KOPT-K1 (cell line): ENCODE measurements around the gene MICAL1.

Experiments used
- H3K27ac ChIP-seq: fragments of 200-600 bp; sonication (generic); 2 replicates; pipeline ENCODE4 v1.5.1; 2016; ENCODE audit warnings: antibody characterized with exemption, mild to moderate bottlenecking, low read depth, low read length; ENCODE audit not compliant: poor library complexity, severe bottlenecking
- H3K36me3 ChIP-seq: fragments of 200-600 bp; sonication (generic); 2 replicates; pipeline ENCODE4 v1.5.1; 2017; ENCODE audit warnings: antibody characterized with exemption, mild to moderate bottlenecking, low read length, moderate library complexity; ENCODE audit not compliant: insufficient read depth
- H3K9me3 ChIP-seq: fragments of 200-600 bp; sonication (generic); 2 replicates; pipeline ENCODE4 v1.5.1; 2017; ENCODE audit warnings: antibody characterized with exemption, low read length, mild to moderate bottlenecking; ENCODE audit not compliant: insufficient read depth, poor library complexity, severe bottlenecking

MICAL1 gene

DNA sequence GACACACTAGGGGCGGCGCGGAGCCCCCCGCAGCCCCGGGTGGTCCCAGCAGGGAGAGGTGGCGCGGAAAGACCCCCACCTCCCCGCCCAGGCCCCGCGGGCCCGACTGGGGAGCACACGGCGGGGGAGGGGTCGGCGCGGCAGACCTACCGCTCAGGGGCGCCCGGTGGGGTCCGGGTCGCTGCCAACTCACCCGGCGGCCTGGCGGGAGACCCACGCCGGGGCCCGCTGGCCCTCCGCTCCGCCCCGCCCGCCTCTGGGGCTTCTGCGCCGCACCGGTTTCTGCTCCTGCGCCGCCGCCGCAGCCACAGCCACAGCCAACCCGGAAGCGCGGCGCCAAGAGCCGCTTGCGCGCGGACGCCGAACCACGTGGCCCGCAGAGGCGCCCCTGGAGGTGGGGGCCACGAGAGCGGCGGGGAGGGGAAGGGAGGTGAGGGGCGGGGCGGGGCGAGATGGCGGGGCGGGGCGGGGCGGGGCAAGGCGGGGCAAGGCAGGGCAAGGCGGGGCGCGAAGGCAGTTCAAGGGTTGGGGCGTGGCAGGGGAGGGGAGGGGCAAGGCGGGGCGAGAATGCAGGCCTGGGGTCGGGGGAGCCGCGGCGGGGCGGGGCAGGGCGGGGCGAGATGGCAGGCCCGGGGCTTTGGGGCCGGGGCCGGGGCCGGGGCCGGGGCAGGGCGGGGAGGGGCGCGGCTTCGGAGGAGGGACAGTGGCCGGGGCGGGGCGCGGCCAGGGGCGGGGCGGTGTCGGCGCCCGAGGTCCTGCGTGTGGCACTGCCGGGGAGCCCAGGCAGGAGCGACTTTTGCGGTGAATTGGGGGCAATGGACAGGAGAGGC is 27.5 kb upstream of the MICAL1 start, which contains the start of gene ZBTB24:
Gene ZBTB24 (minus strand): TSS at position 315 of the 830 bp plus-strand sequence. CDS start 1,193 bp downstream, outside the sequence.
- Histone ChIP-seq H3K27ac (peak within 1 kb of the TSS; percentile 78), H3K36me3 (peaks cover 38% of the 10 kb centered on the region), H3K9me3 (no peaks in the 10 kb centered on the region)

DNA sequence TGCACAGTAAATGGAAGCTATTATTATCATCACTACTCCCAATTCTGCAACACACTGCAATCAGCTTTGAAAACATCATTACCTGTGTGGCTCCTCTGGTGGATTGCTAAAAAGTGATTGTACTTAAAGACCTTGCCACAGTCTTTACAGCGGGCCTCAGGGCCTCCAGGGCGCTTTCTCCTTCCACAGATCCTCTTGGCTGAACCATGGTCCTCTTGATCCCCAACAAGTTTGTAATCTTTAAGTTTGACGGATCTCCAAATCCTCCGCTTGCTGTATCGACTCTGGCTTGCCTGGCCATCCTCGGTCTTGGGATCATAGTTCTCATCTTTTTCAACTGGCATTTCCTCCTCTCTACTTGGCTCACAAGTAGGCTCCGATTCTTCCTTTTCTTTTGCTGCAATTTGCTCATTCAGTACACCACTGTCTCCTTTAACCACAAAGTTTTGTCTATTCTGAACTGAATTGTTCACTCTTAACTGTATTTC is 25.5 kb upstream of the MICAL1 start:
- no peaks in the 10 kb centered on the region for H3K9me3 ChIP-seq
- peaks cover 59% of the 10 kb centered on the region for H3K36me3 ChIP-seq
- H3K27ac ChIP-seq, result no peak overlapping the region

DNA sequence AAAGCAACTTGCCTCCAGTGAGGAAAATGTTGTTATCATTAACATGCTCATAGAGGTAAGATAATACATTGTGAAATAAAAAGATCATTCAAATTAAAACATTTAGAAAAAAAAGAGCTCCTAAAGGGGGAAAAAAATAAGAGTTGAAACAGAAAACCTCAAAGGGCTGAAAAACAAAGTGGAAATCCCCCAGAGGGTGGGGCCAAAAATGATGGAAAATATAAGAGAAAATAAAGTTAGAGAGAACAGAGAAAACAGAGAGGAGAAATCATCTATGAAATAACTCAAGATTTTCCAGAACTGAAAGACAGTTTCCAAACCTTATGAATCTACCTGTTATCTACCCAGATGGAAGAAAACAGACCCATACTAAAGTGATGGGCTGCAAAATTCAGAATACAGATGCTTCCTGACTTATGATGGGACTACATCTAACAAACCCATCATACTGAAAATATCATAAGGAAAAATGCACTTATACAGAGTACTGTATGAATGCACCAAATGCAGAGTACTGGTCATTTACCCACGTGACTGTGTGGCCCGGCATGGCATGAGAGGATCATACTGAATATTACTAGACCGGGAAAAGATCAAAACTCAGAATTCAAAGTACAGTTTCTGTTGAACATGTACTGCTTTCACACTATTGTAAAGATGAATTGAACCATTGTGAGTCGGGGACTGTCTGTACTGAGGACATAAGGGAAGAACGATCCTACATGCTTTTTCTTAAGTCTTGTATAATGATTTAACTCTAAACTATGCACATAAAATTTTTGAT is 23.5 kb upstream of the MICAL1 start:
- Histone ChIP-seq H3K9me3 (no peaks in the 10 kb centered on the region), H3K27ac (no peak overlapping the region), H3K36me3 (peaks cover 79% of the 10 kb centered on the region)

DNA sequence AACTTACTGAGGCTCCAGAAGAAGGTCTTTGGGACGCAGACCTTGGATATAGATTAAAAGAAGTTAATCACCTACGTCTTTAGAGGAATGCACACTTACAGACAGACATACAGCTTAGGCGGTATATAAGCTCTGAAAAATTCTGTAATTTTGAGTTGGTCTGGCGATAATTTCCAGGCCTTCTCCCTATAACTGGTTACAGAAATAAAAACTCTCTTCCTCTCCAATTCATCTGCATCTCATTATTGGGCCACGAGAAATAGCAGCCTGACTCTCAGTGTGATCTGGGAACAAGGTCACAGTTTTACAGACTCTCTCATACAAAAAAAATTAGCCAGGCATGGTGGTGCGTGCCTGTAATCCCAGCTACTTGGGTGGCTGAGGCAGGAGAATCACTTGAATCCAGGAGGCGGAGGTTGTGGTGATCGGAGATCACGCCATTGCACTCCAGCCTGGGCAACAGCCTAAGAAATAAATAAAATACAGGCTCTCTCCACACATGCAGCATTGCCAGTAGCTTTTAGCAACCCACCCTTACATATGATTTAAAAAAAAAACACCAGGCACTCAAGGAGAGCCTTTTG is 22.7 kb upstream of the MICAL1 start:
- no peak overlapping the region for H3K27ac ChIP-seq
- H3K36me3 ChIP-seq, result peaks cover 86% of the 10 kb centered on the region
- H3K9me3 ChIP-seq, result no peaks in the 10 kb centered on the region

DNA sequence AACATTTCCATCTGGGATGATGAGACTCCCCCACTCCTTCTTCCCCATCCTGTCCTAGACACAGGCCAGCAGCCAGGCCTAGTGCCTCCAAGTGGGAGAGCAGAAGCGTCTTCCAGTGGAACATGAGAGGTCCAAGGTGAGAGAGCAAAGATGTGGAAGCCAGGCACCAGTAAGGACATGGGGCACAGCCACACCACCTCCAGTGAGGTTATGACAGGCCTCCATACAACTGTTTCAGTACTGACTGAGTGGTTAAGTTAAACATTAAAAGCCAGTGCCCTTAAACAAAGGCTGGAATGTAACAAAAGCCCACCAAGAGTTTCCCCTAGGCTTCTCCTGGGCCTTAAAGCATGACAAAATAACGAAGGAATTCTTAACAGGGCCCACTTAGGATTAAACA is 22.2 kb upstream of the MICAL1 start:
- no peak overlapping the region for H3K27ac ChIP-seq
- H3K36me3 ChIP-seq, result peaks cover 92% of the 10 kb centered on the region
- no peaks in the 10 kb centered on the region for H3K9me3 ChIP-seq

DNA sequence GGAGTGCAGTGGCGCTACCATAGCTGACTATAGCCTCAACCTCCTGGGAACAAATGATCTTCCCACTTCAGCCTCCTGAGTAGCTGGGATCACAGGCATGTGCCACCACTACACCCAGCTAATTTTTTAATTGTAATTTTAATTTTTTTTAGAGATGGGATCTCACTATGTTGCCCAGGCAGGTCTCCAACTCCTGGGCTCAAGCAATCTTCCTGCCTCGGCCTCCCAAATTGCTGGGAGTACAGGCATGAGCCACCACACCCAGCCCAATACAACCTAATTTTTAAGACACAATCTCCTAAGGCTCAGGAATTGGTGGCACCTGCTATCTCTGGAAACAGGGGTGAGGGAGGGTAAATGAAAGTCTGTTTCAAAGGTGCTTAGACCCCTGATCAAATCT is 21.6 kb upstream of the MICAL1 start:
- Histone ChIP-seq H3K9me3 (no peaks in the 10 kb centered on the region), H3K27ac (no peak overlapping the region), H3K36me3 (peaks cover 97% of the 10 kb centered on the region)

DNA sequence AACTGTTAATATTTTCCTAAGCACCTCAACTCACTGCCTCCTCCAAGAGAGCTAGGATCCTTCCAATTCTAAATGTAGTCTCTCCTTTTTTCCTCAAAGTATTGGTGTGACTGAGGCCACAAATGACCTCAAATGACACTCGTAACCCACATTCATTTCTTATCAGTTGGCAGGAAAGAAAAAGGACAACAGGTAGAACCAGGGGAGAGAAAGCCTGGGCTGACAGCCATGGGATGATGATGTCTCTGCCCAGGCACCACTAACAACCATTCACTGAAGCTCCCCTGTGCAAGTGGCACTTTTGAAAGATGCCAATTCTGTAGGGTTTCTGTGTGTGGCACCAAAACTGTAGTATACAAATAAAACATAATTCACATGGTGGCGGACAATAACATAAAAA is 20.1 kb upstream of the MICAL1 start:
- Histone ChIP-seq H3K27ac (no peak overlapping the region), H3K9me3 (no peaks in the 10 kb centered on the region), H3K36me3 (peaks cover 100% of the 10 kb centered on the region)

DNA sequence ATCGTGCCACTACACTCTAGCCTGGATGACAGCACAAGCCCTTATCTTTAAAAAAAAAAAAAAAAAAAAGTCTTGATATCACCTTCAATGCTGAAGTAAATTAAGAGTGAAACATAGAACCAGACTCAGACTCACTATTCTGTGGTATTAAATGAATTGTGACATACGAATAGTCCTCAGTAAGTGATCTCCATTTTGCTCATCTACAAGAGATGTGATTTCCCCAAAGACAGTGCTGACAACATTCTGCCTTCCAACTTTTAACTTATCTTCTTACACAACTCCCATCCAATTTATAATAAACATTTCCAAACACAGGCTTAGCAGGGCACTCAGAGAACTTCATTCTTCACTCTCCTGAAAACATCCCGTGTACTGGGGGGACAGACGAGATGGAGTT is 19.4 kb upstream of the MICAL1 start:
- H3K27ac ChIP-seq, result no peak overlapping the region
- H3K36me3 ChIP-seq, result peaks cover 100% of the 10 kb centered on the region
- H3K9me3 ChIP-seq, result no peaks in the 10 kb centered on the region

DNA sequence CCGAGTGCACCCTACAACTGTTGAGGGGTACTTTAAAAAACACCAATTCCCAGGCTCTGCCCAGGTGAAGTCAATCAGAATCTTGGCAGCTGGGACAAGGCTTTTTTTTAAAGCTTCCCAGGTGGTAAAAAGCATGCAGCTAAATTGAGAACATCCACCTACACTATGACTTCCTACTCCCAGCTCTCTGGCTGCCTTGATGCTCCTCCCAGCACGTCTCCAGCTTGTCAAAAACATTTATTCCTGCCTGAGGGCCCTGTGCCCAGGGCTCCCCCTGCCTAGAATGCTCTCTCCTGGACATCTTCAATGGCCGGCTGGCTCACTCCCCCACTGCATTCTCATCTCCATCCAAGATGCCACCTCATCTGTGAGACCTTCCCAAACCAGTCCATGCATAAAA is 17.5 kb upstream of the MICAL1 start:
- Histone ChIP-seq H3K36me3 (peaks cover 100% of the 10 kb centered on the region), H3K27ac (no peak overlapping the region), H3K9me3 (no peaks in the 10 kb centered on the region)

DNA sequence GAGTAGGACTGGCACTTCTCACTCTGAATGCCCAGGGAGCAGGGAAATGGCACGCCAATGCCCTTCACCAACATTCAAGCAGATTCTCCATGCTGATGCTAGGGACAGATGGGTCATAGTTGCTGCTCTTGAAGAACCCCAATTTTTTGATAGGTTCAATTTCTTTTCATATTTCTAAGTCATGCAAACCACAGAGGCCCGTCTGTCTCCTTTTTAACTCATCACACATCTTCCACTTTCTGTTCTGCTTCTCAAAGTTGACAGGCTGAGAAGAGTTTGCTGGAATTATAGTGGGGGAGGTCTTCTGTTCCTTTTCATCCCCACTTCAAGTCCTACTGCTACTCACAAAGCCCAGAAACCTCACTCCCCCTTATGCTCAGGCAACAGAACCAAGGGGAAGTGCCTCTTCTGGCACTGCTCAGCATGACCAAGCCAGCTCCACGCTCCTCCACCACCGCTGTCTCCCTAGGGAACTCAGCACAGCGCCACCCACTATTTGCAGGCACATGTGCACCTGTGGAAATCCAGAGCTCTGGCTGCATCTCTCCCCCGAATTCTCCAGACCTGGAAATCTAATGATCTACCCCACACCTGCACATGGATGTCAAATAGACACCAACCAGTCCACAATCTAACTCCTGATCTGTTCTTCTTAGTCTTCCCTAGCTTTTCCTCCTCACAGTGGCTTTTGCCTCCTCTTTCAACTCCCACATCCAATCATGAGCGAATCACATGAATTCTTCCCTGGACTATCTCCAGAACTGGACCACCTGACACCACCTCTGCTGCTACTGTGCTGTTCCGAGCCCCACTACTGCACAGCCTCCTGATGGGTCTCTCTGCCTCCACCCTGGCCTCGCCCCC is 16.8 kb upstream of the MICAL1 start:
- H3K36me3 ChIP-seq, result peaks cover 100% of the 10 kb centered on the region
- no peak overlapping the region for H3K27ac ChIP-seq
- H3K9me3 ChIP-seq, result no peaks in the 10 kb centered on the region

DNA sequence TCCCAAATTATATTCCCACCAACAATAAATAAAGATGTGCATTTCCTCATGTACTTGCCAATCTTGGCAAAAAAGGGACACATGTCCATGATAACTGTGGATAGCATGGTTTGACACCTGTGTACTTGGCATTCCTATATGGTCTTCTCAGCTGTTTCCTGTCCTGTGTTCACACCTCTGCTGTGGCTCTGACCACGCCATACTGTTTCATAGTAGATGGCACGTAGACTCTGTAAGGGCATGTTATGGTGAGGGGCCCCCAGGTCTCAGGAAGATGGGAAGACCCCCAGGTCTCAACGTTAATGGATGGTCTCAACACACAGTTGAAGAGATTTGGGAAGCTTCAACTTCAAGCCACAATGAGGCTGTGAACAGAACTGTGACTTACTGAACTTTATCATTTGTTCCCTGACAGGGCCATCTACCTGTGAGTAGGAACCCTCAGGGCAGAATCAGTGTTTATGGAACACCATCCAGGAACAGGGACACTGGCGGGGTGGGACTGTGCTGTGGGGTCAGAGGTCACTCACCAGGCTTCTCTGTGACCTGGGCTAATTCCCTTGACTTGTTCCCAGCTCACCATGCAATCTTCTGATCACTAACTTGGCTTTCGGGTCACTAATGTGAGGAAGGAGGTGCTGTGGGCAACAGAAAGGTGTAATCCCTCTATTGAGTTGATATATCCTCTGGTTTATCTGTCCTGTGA is 15.7 kb upstream of the MICAL1 start:
- Histone ChIP-seq H3K36me3 (peaks cover 100% of the 10 kb centered on the region), H3K27ac (no peak overlapping the region), H3K9me3 (no peaks in the 10 kb centered on the region)

DNA sequence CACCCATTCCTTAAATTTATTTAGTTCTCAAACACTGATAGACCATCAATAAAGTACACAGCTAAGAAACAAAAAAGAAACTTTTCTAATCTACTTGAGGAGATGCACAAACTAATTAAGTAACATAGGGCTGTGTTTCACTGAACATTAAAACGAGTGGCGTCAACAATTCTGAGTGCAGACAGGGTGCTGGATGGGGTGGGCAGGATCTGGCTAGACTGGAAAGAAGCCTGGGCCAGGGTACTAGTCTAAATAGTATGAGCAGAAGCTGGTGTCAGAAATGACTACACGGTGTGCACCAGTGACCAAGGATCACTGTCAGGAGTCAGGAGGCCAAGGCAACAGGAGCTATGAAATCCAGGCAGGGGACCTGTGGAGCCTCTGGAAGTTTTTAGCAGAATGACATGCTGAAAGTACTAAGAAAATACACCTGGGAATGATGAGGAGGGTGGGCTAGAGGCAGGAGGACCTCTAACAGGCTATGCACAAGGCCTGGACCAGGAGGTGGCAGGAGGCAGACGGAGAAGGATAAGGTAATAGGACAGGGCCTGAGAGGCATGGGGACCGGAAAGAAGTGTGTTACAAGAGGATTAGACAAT is 14.1 kb upstream of the MICAL1 start:
- Histone ChIP-seq H3K27ac (no peak overlapping the region), H3K36me3 (peaks cover 100% of the 10 kb centered on the region), H3K9me3 (no peaks in the 10 kb centered on the region)

DNA sequence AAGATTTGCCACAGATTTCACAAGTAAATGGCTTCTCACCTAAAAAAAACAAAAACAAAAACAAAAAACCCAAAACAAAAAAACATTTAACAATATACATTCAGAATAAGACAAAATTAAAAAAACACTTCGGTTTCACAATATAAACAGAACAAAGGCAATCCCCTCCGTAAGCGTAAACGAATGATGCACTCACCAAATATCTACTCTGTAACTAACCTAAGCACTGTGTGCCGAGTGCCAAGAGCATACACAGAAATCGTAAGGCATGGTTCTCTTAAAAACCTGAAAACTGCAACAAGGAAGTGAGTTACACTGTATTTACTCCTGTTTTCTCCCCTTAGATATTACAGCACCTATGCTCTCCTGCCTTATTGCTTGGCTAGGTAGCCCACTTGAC is 12.1 kb upstream of the MICAL1 start:
- Histone ChIP-seq H3K36me3 (peaks cover 99% of the 10 kb centered on the region), H3K27ac (no peak overlapping the region)

More for the DNA sequence above, 12.1 kb upstream of the MICAL1 start:
- no peaks in the 10 kb centered on the region for H3K9me3 ChIP-seq
